ENCODE results near the gene OR51G2.

Gene OR51G2

DNA sequence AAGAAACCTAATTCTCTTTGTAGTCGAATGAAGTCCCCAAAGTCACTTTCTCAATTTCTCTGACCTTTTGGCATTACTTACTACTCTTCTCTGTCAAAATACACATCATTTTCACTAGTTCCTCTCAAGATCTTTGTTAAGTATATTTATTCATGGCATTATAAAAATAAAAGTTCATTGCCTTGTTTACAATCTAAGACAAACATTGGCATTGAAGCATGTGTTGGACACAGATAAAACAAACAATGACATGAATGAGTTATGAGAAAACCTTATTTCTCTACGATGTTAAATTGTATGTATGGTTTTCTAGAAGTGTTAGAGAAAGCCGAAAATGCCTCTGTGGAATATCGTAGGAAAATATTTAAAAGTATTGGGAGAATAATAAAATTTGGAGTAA lies 13.6 kb upstream of the OR51G2 start:
- TF ChIP-seq, protein P1, sequence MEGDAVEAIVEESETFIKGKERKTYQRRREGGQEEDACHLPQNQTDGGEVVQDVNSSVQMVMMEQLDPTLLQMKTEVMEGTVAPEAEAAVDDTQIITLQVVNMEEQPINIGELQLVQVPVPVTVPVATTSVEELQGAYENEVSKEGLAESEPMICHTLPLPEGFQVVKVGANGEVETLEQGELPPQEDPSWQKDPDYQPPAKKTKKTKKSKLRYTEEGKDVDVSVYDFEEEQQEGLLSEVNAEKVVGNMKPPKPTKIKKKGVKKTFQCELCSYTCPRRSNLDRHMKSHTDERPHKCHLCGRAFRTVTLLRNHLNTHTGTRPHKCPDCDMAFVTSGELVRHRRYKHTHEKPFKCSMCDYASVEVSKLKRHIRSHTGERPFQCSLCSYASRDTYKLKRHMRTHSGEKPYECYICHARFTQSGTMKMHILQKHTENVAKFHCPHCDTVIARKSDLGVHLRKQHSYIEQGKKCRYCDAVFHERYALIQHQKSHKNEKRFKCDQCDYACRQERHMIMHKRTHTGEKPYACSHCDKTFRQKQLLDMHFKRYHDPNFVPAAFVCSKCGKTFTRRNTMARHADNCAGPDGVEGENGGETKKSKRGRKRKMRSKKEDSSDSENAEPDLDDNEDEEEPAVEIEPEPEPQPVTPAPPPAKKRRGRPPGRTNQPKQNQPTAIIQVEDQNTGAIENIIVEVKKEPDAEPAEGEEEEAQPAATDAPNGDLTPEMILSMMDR (IDR thresholded peaks at IDR 0.05; ENCODE audit: borderline replicate concordance, control extremely low read depth, extremely low read depth, insufficient read depth, missing control alignments) = no peak
- in situ Hi-C loops (cut with MboI; ENCODE audit: low sequenced_read_pairs, unreplicated experiment) = no loop called here
- DNase-seq (ENCODE audit: low spot score) = no peak

DNA sequence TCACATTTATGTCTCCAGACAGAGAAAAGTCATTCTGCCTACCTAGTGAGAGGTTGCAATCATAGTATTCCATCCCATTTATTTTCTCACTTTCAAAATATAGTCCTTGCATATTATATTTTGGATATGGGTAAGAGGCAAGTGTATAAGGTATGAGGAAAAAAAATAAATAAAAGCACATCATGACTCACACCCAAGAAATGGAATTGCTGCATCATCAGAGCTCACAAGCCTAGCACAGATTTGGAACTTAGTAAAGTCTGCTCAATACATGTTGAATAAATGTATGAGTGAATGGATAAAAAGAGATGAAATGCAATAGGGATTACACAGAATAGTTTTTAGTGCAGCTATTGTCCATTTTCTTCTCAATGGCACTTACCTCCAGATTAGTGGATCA lies 7.5 kb upstream of the OR51G2 start:
- TF ChIP-seq, protein P1 (IDR thresholded peaks at IDR 0.05; ENCODE audit: borderline replicate concordance, control extremely low read depth, extremely low read depth, insufficient read depth, missing control alignments) = no peak
- in situ Hi-C loops (cut with MboI; ENCODE audit: low sequenced_read_pairs, unreplicated experiment) = no loop called here
- no peak for DNase-seq (ENCODE audit: low spot score)

DNA sequence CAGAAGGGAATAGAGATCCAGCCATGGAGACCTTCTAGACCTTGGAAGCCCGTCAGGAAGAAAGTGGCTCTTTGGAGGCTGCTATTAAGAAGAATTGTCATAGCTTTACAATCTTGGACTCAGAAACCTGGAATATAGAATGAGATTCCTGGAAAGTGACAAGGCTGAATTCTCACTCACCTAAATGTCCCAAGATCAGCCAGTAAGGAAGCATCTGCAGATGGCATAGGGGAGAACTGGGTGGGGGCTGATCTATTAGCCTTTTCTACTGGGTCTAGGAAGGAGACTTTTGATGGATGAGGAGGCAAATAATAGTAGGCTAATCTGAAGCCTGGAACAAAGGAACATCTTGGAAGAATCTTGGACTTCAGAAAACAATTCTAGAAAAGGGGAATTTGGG lies 5.1 kb upstream of the OR51G2 start, which contains the start of gene OR51G1:
Gene OR51G1 (minus strand): TSS at position 101 of the 400 bp plus-strand sequence. CDS start 0 bp downstream, at position 101.
- DNase-seq (ENCODE audit: low spot score) = no peak
- in situ Hi-C loops (cut with MboI; ENCODE audit: low sequenced_read_pairs, unreplicated experiment) = no loop called here
- TF ChIP-seq, protein P1 (IDR thresholded peaks at IDR 0.05; ENCODE audit: borderline replicate concordance, control extremely low read depth, extremely low read depth, insufficient read depth, missing control alignments) = no peak

GRCh38 chr11:4922304-4922703 lies 3.2 kb upstream of the OR51G2 start:
- DNase-seq (ENCODE audit: low spot score) = no peak
- TF ChIP-seq, protein P1 (IDR thresholded peaks at IDR 0.05; ENCODE audit: borderline replicate concordance, control extremely low read depth, extremely low read depth, insufficient read depth, missing control alignments) = no peak
- in situ Hi-C loops (cut with MboI; ENCODE audit: low sequenced_read_pairs, unreplicated experiment) = no loop called here

- TF ChIP-seq, protein P1 (IDR thresholded peaks at IDR 0.05; ENCODE audit: borderline replicate concordance, control extremely low read depth, extremely low read depth, insufficient read depth, missing control alignments) = no peak
- in situ Hi-C loops (cut with MboI; ENCODE audit: low sequenced_read_pairs, unreplicated experiment) = no loop called here
- DNase-seq (ENCODE audit: low spot score) = no peak
Observed at GRCh38 chr11:4921796-4922195, 2.6 kb upstream of the OR51G2 start.

DNA sequence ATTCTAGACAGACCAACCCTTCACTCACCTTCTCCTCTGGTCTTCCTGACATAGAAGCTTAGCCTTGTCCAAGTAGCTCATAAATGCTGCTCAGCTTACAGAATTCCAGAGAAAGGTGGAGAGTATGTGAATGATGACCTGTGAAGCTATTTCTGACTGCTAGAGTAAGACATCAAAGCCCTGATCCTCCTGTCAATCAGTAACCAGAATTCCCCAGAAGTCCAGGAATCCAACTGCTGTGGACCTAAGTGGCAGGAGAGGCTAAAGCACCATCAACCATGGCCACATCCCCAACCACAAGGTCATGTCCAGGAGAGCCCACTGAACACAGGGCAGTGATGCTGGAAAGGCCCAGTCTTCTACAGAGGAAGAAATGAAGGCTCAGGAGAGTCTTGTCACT lies 2.6 kb downstream of the OR51G2 start:
- TF ChIP-seq, protein P1 (IDR thresholded peaks at IDR 0.05; ENCODE audit: borderline replicate concordance, control extremely low read depth, extremely low read depth, insufficient read depth, missing control alignments) = no peak
- DNase-seq (ENCODE audit: low spot score) = no peak
- in situ Hi-C loops (cut with MboI; ENCODE audit: low sequenced_read_pairs, unreplicated experiment) = no loop called here

GRCh38 chr11:4903484-4903883 lies 15.7 kb downstream of the OR51G2 start, which contains the start of gene OR51A7:
Gene OR51A7 (plus strand): TSS chr11:4903783. CDS start chr11:4907370, 3,587 bp downstream.
- no peak for DNase-seq (ENCODE audit: low spot score)
- TF ChIP-seq, protein P1 (IDR thresholded peaks at IDR 0.05; ENCODE audit: borderline replicate concordance, control extremely low read depth, extremely low read depth, insufficient read depth, missing control alignments) = no peak
- in situ Hi-C loops (cut with MboI; ENCODE audit: low sequenced_read_pairs, unreplicated experiment) = no loop called here
